ENCODE results near the gene HM13. TPM values are rescaled to one million over a fixed set of nuclear protein-coding genes. Genes with fewer than 3 reads are reported as not detected.

HM13 gene
- total and polyA plus RNA-seq, 2 of the 4 experiments (the other 2 are of a cell fraction), result 53.2 to 203 TPM

DNA sequence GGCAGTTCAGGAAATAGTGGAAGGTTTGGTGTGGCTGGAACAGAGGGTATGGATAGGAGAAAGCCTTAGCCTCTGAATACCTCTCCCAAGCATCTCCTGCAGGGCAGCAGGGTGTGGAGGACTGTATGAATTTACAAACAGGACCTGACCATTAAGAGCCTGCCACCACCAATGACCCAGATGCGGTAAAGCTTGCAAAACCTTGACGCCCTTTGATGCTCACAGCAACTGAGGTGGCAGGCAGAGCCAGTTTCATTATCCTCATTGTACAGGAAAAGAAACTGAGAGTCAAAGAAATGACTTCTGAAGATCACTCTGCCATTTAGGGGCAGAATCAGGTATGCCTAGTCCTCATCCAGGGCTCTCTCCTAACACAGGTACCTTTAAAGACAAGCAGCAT lies 2.4 kb downstream of the HM13 start:
- Histone ChIP-seq H3K4me3 (ENCODE audit: insufficient read depth, low read depth, low read length) (no peak overlapping the region), H3K9me1 (ENCODE audit: insufficient read depth, low read length) (peaks cover 28% of the 10 kb centered on the region), H3K4ac (ENCODE audit: low read depth, low read length) (0 out of 2 replicates have a peak overlapping the region, but pooled peaks have one; percentile 29), H2BK120ac (ENCODE audit: low read depth, low read length) (no peak overlapping the region), H2BK15ac (ENCODE audit: low read depth, low read length) (no peak overlapping the region), H3K4me2 (ENCODE audit: low read depth, low read length) (no peak overlapping the region; the same call in 1 of the 2 replicates), H4K91ac (ENCODE audit: insufficient read depth, low read depth, low read length) (no peak overlapping the region), H3K9me3 (ENCODE audit: control insufficient read depth, insufficient read depth, low read length) (no peaks in the 10 kb centered on the region), H3K23ac (ENCODE audit: low read depth, low read length) (peak overlapping the region; percentile 39; the same call in 1 of the 2 replicates), H2BK20ac (ENCODE audit: low read depth, low read length) (no peak overlapping the region), H2AK5ac (ENCODE audit: low read depth, low read length) (no peak overlapping the region), H4K8ac (ENCODE audit: low read depth in 2 of 2, low read length in 2 of 2) (no peak overlapping the region), H2AFZ (replicated peaks; ENCODE audit: low read length, poor library complexity) (no peak overlapping the region), H3K56ac (ENCODE audit: extremely low read depth, insufficient read depth, low read length) (no peak overlapping the region), H4K20me1 (ENCODE audit: insufficient read depth, low read length) (peaks cover 53% of the 10 kb centered on the region), H3K9ac (ENCODE audit: low read depth, low read length) (0 out of 2 replicates have a peak overlapping the region, but pooled peaks have one; percentile 9), H3K27me3 (ENCODE audit: control insufficient read depth, insufficient read depth, low read length) (no peaks in the 10 kb centered on the region), H2BK5ac (ENCODE audit: low read depth, low read length, poor library complexity, severe bottlenecking) (no peak overlapping the region), H3K36me3 (ENCODE audit: control insufficient read depth, insufficient read depth, low read length) (peaks cover 10% of the 10 kb centered on the region), H4K5ac (ENCODE audit: low read depth, low read length) (no peak overlapping the region), H2AK9ac (replicated peaks; ENCODE audit: low read depth, low read length, poor library complexity) (no peak overlapping the region), H3K27ac (ENCODE audit: insufficient read depth, low read length) (no peak overlapping the region; the same call in 1 of the 2 replicates), H3K18ac (ENCODE audit: low read depth, low read length) (no peak overlapping the region), H3K79me1 (ENCODE audit: low read depth in 1 of 2, low read length in 2 of 2) (peaks cover 15 to 65% of the 10 kb centered on the region in 2 experiments), H3K14ac (replicated peaks; ENCODE audit: low read depth, low read length) (no peak overlapping the region), H3K4me1 (ENCODE audit: control insufficient read depth, insufficient read depth, low read length) (peaks cover 19% of the 10 kb centered on the region)
- no TSS peak for BruUV-seq (replicated peaks)
- WGBS, 2 experiments (ENCODE audit: extremely low coverage in 2 of 2, insufficient read length in 1 of 2), result 93% methylated on average over 2 of the region's 2 CpGs; no CpG with 5 or more reads in 1 of the 2 experiments
- DNase-seq (no peak), ATAC-seq (ENCODE audit: low read depth) (no peak)
- CTCF ChIA-PET, result no interaction called here
- intact Hi-C loops (cut with micrococcal nuclease) (no loop called here), in situ Hi-C loops (cut with MboI; ENCODE audit: low sequenced_read_pairs) (no loop called here), dilution Hi-C loops (cut with HindIII; ENCODE audit: low sequenced_read_pairs, unreplicated experiment) (no loop called here)
- TF ChIP-seq MAFK (IDR thresholded peaks at IDR 0.05; ENCODE audit: low read depth, low read length), result no peak
- TF ChIP-seq RFX5 (IDR thresholded peaks at IDR 0.05; ENCODE audit: low read depth, low read length), result no peak
- no peak for TF ChIP-seq BHLHE40 (IDR thresholded peaks at IDR 0.05; ENCODE audit: low read depth, low read length)
- no peak for TF ChIP-seq RAD21 (IDR thresholded peaks at IDR 0.05; ENCODE audit: low read length)
- TF ChIP-seq NFE2L2 (IDR thresholded peaks at IDR 0.05; ENCODE audit: low read depth, low read length), result no peak
- TF ChIP-seq, protein P1, sequence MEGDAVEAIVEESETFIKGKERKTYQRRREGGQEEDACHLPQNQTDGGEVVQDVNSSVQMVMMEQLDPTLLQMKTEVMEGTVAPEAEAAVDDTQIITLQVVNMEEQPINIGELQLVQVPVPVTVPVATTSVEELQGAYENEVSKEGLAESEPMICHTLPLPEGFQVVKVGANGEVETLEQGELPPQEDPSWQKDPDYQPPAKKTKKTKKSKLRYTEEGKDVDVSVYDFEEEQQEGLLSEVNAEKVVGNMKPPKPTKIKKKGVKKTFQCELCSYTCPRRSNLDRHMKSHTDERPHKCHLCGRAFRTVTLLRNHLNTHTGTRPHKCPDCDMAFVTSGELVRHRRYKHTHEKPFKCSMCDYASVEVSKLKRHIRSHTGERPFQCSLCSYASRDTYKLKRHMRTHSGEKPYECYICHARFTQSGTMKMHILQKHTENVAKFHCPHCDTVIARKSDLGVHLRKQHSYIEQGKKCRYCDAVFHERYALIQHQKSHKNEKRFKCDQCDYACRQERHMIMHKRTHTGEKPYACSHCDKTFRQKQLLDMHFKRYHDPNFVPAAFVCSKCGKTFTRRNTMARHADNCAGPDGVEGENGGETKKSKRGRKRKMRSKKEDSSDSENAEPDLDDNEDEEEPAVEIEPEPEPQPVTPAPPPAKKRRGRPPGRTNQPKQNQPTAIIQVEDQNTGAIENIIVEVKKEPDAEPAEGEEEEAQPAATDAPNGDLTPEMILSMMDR (conservative IDR thresholded peaks at IDR 0.05; ENCODE audit: low read depth, low read length), result no peak
- TF ChIP-seq CHD1 (IDR thresholded peaks at IDR 0.05; ENCODE audit: low read depth, low read length), result no peak
- no peak for TF ChIP-seq CEBPB (IDR thresholded peaks at IDR 0.05; ENCODE audit: low read depth, low read length)
- no peak for TF ChIP-seq FOS (IDR thresholded peaks at IDR 0.05; ENCODE audit: low read depth, low read length)
- POLR2A ChIA-PET (ENCODE audit: unreplicated experiment), result no interaction called here

All from IMR-90 (cell line).